Activated naive CD4-positive, alpha-beta T cell treated with Interleukin-2 at 50 U/mL for 16 hours (primary cell): ENCODE results near the gene NR3C2.
"Not testable (repeated sequence)": the region's sequence is repeated elsewhere in the genome, so short reads cannot be mapped to it uniquely, and the experiment has no call there.

ENCODE experiments used
- DNase-seq: peaks from one replicate; pipeline ENCODE4 v3.0.0-alpha.2; 2020

Gene NR3C2

GRCh38 chr4:148210661-148211060, 231.6 kb downstream of the NR3C2 start:
- DNase-seq = no peak

DNA sequence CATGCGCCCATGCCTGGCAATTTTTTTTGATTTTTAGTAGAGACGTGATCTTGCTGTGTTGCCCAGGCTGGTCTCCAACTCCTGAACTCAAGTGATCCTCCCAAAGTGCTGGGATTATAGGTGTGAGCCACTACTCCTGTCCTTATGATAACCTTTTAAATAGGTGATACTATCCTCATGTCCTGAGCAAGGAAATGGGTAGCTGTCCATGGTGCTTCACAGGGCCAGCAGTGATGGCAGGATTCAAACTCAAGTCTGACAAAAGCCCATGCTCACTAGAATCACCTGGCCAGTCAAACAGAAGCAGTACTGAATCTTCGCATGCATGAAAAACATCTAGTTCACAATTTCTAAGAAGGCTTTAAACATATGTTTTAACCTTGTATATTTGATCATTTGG, 235.1 kb downstream of the NR3C2 start:
- no peak for DNase-seq

- DNase-seq = no peak
Observed at GRCh38 chr4:148205476-148205875, 236.7 kb downstream of the NR3C2 start.

DNA sequence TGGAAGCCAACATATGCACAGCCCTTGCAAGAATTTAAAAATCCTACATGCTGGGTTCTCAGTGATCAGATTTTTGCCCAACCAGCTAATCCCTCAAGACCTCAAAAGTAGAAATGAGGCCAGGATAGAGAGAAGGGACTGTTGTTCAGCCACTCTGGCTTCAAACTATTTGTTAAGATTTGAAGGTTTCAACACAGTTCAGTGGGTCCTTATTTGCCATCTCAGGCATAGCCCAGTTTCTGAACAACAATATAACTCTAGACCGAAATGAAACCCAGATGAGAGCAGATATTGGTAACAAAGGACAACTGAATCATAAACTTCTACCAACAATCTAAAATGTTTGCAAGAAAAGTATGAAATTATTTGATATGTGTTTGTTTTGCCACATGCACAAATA, 237.3 kb downstream of the NR3C2 start:
- DNase-seq = no peak

GRCh38 chr4:148204171-148204570, 238.0 kb downstream of the NR3C2 start:
- no peak for DNase-seq

DNA sequence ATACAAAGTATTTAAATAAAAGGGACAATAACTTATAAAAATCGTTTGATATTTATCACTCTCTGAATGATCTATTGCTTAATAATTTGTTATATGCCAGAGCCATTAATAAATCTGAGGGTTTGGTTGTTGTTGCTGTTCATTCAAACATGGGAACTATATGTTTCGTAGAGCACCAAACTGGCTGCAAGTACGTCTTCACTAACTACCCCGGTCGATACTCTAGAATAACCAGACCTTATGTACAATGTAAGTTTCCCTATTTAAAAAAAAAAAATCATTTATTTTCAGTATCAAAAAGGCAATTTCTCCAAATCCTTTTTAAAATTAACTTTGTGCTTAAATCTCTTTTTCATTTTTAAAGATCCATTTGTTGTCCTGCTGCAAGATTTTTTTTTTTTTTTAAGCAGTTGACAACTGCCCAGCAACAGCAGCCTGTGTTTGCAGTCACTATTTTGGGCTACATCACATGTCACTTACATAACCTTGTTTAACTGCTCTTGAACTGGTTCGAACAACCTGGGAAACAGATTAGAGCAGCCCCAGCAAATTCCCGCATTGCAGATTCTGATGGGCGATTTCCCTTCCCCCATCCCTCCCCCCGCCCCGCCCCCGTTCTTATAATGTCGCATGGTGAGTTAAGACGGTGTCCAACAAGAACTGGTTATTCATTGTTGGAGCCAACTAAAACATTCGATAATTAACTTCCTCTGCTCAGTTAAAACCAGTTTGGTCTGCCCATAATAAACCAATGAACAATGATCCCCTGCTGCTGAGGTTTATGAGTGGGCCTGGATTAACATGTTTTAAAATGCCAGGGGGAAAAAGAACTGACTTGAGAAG, 238.9 kb downstream of the NR3C2 start:
- DNase-seq = no peak

DNA sequence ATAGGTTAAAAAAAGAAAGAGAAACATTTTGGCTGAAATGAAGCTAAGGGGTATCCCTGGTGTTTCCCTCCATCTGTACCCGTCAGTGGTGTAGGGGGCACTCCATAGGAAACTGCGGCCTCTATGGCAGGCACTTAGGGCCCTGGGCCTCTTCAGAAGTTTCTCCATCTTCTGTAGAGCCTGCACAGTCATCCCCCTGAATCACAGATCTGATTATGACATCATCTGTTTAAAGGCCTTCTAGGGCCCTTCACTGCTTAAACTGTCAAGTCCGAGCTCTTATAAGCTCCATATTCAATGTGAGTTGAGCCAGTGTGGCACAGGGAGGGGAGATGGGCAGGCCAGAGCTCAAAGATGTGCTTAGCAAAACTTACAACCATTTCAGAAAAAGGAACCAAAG, 241.3 kb downstream of the NR3C2 start:
- DNase-seq = no peak

DNA sequence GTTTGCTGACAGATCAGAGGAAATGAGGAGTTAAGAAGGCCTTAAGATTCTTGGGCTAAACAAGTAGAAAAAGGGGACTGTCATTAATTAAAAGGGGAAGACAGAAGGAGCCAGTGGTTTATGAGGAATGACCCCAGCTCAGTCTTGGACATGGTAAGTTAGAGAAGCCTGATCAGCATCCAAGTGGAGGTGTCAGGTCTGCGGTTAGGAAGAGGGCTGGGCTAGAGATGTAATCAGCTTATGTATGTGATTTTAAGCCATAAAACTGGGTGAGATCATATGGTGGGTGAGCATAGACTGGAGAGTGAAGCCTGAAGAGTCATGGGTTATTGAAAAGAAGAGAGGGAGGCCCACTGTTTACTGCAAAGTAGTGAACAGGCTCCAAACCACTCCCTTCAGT, 246.1 kb downstream of the NR3C2 start:
- DNase-seq = no peak

- DNase-seq = no peak
Observed at GRCh38 chr4:148192526-148192925, 249.7 kb downstream of the NR3C2 start.

DNA sequence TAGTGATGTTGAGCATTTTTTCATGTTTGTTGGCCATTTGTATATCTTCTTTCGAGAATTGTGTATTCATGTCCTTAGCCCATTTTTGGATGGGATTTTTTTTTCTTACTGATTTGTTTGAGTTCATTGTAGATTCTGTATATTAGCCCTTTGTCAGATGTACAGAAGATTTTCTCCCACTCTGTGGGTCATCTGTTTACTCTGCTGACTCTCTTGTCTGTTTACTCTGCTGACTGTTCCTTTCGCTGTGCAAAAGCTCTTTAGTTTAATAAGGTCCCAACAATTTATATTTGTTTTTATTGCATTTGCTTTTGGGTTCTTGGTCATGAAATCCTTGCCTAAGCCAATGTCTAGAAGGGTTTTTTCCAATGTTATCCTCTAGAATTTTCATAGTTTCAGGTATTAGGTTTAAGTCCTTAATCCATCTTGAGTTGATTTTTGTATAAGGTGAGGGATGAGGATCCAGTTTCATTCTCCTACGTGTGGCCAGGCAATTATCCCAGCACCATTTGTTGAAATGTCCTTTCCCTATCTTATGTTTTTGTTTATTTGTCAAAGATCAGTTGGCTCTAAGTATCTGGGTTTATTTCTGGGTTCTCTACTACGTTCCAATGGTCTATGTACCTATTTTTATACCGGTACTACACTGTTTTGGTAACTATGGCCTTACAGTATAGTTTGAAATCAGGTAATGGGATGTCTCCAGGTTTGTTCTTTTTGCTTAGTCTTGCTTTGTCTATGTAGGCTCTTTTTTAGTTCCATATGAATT, 254.6 kb downstream of the NR3C2 start:
- DNase-seq = not testable (repeated sequence)

- DNase-seq = no peak
Observed at GRCh38 chr4:148184922-148185321, 257.3 kb downstream of the NR3C2 start.

GRCh38 chr4:148182230-148182911, 259.8 kb downstream of the NR3C2 start:
- DNase-seq = no peak

DNA sequence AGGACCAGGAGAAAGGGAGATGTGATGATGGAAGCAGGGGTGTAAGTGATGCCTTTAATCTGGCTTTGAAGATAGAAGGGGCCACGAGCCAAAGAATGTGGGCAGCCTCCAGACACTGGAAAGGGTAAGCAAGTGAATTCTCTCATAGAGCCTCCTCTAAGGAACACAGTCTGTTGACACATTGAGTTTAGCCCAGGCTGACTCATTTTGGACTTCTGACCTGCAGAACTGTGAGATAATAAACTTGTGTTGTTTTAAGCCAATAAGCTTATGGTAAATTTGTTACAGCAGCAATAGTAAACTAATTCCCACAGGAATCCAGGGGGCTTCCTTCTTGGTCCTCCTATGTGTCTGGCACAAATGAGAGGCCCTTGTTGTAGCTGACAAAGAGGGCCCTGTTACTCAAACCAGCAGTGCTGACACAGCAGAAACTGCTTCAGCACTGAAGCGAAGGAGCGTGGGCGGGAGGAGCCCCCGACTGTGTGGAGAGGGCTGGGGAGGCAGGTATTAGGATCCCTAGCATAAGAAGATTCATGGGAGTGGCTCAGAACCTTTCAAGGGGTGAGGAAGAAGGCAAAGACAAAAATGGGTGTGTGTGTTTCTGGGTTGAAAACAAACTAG, 268.7 kb downstream of the NR3C2 start:
- no peak for DNase-seq

DNA sequence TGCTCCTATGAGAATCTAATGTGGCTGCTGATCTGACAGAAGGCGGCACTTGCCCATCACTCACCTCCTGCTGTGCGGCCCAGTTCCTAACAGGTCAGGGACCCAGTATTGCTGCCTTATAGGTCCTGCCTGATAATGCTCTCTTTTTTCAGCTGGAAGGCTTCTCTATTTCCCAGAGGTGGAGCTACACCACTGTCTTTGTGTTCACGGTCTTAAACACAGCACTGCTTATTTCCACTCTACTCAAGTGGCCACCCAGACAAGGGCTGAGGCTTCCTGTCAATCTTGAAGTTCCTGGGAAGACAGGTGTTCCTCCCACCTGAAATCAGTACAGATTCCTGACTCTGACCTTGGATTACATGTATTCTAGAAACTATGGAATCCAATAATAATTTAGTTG, 270.6 kb downstream of the NR3C2 start:
- DNase-seq = no peak

- no peak for DNase-seq
Observed at GRCh38 chr4:148170408-148171365, 271.5 kb downstream of the NR3C2 start.

DNA sequence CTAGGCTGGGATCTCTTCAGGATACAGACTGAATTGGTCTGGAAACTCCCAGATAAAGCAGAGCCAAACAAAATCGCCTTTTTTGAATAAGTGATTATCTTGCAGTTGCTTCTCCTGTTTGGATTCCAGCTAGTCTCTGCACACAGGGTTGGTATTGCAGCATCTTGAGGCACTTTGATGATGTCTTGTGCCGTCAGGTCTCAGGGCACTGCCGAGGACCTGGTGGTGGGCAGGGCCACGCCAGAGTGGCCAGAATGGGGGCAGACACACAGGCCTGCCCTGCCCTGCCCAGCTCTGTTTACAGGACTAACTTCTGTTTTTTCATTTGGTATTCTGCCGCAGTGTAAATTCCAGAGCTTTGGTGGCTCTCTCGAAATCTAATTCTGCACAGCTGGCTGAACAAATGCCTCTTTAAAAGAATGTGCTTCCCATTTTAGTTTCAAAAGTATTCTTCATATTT, 276.1 kb downstream of the NR3C2 start:
- DNase-seq = no peak

- DNase-seq = no peak
Observed at GRCh38 chr4:148164557-148164956, 277.7 kb downstream of the NR3C2 start.

GRCh38 chr4:148162991-148163390, 279.2 kb downstream of the NR3C2 start:
- no peak for DNase-seq

GRCh38 chr4:148162519-148162918, 279.7 kb downstream of the NR3C2 start:
- no peak for DNase-seq

- DNase-seq = no peak
Observed at GRCh38 chr4:148161601-148162000, 280.6 kb downstream of the NR3C2 start.

GRCh38 chr4:148159793-148160192, 282.4 kb downstream of the NR3C2 start:
- DNase-seq = no peak

GRCh38 chr4:148154769-148155168, 287.4 kb downstream of the NR3C2 start:
- no peak for DNase-seq
